ENCODE measurements around the gene ATRN.

ATRN gene

DNA sequence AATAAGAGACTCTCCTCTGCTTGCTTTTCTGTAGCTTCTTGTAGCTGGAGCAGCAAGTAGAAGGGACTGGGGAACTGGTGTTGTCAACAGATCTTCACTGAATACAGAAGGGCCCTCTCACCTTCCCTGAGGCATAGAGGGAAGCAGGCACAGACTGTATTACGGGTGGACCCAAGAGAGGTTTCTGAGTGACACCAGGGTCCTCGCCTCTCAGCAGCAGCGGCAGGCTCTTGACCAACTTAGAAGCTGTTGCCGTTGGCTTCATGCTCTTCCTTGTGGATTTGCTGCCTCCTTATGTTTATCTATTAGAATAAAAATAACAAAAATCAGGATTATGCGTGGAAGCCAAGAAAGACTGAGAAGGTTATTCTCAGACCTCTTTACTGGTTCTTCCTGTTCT is 160.7 kb downstream of the ATRN start:
- DNase-seq, result no peak

DNA sequence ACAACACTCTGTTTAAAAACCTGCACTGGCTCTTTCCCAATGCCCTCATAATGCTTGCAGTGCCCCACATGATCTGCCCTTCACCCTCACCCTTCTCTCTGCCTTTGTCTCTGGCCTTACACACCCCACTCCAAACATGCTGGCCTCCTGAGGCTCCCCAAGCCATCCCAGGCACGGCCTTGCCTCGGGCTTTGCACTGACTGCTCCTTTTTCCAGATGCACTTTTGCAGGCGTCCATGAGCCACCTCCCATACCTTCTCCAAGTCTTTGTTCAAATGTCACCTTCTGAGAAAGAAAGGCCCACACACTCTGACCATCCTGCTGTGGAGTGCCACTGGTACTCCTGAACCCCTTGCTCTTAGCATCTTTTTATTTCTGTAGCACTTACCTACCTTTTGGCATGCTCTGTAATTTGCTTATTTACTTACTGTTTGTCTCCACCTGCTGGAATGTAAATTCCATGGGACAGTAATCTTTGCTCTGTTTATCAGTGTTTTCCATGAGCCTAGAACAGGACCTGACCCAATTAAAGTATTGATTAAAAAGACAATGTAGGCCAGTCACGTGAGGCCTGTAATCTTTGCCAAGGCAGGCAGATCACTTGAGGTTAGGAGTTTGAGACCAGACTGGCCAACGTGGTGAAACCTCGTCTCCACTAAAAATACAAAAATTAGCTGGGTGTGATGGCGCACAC is 161.6 kb downstream of the ATRN start:
- no peak for DNase-seq

DNA sequence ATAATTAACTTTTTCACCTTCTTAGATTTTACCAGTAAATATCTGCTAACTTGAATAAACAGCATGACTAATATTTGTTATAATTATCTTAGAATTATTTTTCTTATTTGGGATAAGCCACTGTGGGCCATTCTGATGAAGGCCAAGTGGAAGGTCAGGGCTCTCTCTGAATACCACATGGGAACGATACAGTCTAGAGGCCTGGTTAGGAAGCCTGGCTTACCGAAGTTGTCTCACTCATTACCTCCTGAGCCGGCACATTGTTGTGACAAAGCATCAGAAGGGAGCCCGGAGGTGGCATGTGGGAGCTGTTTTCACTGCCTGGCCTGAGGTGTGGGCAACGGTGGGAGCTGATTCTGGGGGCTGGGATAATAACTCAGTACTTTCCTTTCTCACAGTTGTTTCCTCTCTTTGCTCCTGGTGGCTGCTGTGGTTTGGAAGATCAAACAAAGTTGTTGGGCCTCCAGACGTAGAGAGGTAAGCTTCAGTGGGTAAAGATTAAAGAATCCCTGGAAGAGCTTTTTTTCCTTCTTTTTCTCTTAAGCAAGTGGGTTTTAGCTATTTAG is 163.2 kb downstream of the ATRN start:
- DNase-seq, result no peak

DNA sequence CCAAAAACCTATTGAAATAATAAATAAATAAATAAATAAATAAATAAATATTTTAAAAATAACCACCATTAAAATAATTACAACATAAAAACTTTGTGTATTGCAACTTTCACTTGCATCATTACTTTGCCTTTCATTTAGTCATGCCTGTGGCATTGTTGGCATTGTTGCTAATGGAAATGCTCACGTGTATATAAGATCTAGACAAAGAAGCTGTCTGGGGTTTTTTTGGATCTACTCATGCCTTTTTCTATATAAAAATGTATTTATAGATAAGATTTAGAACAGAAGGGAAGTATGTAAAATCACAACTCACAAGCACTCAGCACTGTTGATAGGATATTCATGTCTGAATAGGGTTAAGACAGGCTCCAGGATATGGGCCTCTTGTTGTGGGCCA is 164.5 kb downstream of the ATRN start:
- DNase-seq, result no peak

DNA sequence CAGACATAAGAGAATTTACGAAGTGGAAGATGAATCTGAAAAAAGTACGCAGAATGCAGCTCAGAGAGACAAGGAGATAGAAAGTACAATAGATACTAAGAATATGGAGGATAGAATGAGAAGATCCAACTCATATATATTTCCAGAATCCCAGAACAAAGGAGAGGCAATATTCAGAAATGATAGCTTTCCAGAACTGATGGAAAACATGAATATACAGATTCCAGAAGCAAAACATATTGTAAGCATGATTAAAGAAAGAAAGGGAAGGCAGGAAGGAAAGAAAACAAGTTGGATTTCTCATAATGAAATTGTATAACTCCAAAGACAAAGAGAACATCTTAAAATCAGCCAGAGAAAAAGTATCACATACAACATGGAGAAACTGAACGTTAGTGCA is 169.4 kb downstream of the ATRN start:
- DNase-seq, result no peak

DNA sequence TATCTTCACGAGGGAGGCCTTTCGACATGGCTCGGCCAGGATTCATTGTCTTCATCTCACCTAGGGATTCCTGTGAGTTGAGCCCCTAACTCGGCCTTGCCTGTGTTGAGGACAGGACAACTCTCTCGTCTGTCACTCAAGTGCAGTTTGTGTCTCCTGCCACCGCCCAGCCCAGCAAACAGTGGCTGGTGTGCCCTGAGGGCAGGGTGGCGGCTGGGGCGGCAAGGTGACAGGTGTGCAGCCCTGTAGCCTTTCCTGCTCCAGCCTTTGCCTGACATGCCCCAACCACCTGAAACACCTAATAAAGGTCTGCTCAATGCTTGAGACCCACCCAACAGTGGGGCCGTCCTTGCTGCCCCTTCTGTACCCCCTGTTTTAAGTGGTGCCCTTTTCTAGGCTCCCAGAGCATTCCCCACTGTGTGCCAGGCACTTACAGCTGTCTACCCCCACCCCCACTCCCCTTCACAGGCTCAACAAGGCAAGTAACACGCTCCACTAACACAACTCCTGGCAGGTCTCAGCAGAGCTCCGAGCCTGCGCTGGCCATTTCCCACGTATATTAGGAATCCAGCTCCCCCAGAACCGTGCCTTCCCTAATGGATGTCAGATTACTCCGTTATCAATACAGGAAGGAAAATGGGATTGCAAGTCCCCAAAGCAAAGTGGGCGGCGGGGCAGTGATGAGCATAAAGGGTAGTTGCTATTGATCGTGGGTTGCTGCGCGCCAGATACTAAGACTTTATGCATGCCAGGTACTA is 174.7 kb downstream of the ATRN start:
- DNase-seq, result no peak

DNA sequence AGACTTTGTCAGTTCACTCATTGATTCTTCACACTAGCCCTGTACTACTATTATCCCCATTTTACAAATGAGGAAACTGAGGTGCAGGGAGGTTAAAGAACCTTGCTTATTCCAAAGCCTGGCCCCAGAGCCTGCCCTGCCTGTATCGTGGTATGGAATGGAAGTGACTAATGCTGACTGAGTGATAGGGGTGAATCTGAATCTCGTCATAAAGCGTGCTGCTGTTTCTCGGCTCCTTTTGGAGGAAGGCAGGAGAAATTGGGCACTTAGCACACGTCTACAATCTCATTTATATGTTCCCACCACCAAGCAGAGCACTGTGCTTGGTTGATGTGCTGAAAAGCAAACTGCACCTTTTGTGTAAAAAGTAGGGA is 175.2 kb downstream of the ATRN start:
- DNase-seq, result no peak

DNA sequence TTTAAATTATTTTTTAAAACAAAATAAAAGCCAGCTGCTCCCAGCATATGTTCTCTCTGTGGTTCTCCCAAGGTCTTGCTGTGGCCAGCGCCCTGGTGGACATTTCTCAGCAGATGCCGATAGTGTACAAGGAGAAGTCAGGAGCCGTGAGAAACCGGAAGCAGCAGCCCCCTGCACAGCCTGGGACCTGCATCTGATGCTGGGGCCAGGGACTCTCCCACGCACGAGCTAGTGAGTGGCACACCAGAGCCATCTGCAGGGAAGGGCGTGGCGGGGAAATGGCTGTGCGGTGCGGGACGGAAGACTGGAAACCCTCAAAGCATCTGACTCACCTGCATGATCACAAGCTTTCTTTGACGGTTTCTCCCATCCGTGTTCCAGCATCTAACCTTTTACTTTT is 175.8 kb downstream of the ATRN start:
- DNase-seq, result no peak

DNA sequence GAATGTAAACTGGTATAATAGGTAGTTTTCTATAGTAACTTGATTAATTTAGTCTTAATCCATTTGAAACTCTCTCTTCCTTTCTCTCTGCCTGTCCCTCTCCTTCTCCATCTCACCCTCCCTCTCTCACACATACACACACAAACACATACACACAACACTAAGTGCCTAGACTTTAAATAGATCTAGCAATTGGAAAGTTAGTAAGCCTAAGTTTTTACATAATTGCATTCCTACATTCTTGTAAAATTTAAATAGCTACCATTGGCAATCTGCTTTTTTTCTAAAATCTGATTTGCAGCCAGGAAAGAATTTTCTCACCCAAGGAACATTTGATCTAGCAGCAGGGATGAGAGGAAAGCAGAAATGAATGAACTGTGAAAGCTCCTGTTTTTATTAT is 176.7 kb downstream of the ATRN start:
- DNase-seq, result no peak

DNA sequence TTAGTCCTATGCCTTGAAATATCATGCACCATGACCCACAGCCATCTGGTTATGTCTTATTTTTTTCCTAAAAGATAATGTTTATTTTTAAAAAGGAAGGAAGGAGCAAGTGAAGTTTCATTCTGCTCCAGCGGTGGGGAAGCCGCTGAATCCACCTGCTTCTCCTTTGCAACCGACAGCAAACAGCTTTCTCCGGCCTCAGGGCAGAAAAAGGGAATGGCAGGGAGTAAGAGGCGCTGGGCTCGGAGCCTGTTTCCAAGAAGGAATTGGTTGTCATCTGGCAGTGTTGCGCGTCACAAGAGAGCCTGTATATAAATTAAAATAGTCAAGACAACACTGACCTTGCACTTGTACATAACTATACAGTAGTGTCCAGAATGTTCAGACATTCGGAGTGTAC is 178.1 kb downstream of the ATRN start:
- no peak for DNase-seq

DNA sequence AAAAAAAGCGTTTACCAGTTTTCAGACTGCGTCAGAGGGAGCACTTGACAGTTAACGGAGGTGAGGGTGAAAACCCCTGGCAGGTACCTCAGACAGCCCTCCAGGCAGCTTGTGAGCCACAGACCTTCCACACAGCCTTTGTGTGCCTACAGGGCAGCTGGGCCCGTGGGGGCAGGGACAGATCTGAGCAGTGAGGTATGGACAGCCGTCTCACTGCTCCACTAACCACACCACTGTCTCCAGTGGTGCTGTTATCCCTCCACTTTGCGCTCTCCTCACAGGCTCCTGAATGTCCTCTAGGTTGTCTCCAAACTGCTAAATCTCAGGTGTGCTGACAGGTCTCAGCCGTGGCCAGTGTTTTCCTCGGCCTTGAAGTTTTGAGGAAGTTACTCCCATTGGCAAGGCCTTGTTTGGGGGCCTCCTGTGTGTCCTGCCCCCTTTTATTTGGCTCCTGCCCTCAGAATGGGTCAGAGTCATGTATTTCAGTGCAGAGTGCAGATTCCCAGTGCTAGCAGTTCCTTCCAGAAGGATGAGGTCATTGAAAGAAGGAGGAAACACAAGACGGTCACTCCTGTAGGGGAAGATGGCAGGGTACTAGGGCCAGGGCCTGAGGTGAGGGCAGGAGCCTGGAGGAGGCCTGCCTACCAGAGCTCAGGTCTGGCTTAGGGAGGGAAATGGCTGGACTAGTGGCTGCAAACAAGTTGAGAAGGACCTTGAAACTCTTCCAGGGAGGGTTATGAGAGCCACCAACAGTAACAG is 180.6 kb downstream of the ATRN start:
- DNase-seq, result no peak

DNA sequence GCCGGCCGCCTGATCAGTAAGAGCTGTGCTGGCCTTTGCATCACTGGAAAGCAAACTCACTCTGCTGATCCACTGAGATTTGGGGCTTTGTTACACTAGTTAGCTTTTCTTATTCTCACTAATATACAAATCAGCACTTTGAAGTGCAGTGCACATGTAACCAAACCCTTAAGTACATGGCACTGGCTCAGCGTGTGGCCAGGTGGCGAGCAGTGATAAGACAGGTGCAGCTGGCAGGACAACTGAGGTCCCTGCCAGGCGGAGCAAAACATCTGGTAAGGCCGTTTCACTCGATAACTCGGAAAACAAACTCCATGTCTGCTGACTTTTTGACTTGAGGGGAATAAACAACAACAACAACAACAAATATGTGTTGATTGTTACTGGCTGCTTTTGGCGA is 181.4 kb downstream of the ATRN start:
- no peak for DNase-seq

DNA sequence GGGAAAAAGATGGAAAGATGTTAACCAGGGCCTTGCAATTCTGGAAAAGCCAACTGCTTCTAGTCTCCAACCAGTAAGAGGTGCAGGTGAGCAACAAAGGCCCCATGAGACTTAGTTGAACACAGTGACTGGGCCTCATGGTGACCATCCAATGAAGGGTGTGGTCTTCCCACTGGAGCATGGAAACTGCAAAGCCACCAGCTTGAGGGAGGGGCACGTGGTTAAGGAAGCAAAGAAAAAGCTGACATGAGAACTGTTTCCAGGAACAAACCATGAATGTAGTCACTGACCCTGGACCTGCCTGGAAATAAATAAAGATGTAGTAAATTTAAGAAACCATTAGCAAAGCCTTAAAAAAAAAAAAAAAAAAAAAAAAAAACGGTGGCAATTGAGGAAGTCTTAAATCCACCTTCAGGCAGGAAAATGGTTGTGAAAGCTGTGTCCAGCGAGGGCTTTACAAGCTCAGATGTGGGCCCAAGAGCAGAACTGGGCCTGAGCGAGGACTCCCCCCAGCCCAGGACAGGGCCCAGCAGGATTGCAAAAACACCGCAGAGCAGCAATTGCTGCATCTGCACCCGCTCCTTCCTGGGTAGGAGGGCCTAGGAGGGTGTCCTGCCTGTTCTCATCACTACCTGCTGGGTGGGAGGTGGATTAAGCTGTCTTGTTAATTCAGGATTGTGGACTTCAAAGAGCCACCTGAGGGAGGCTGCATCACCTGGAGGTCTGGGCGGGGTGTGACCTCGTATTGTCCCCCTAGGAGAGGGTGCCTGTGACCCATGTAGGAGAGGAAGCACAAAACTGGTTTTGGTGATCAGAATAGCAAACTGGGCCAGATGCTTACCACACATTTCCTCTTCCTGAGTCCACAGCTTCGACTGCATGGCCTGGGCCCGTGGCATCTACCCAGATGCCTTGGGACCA is 182.1 kb downstream of the ATRN start:
- no peak for DNase-seq

DNA sequence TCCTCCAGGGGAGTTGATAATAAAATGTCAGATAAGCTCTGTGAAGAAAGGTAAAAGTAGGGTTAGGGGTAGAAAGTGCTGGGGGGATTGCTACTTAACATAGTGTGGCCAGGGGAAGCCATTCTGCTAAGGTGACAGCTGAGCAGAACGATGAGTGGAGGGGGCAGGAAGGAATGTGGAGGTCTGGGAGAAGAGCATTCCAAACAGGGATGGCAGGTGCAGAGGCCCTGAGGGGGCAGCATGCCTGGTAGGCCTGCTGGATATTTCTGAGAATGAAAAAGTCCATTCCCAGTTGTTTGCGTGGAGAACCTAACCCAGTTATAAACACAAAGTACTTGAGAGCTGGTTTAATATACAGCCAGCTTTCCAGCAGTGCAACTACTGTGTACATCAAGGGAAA is 183.1 kb downstream of the ATRN start:
- DNase-seq, result no peak

DNA sequence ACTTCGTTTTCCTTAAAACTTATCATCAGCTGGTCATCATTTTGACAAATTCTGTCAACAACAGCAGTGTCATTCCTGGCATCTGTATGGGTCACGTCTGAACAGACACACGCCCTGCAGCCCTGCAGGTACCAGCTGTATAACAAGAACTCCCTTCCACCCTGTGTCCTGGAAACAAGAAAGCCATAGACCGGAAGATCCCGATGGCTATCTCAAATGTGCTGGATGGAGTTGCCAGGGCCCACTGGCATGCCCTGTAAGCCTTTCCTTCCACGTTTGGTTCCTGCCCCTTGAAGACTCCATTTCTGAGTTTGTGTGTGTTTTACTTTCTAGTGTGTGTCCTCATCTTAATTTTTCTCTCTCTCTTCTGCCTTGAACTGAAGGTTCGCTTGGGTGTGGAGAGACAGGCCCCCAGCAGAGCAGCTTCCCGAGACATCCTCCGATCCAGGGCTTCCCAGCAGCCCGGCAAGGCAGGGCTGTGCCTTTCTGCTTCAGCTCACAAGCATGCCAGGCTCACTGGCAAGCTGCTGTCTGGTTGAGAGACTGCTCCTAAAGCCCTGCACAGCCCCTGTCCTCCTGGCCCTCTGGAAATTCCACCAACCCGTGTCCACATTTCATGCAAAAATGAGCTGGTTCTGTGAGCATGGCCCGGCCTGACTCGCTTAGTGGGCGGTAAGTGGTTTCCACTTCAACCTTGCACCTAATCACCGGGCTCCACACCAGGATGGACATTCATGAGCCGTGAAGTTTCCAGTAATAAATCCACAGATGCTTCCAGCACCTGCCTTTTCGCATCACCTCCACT is 183.7 kb downstream of the ATRN start:
- no peak for DNase-seq

DNA sequence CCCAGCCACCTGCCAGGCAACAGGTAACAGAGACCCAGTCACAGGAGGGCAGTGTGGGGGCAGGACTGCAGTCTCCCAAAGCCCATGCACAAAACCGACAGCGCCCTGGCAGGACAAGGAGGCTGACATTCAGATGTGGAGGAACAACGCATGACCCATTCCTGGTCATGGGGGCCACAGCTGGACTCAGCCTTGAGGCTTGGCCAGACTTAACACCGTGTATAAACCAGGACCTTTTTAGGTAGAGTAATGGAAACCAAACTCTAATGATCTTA is 184.2 kb downstream of the ATRN start:
- no peak for DNase-seq

DNA sequence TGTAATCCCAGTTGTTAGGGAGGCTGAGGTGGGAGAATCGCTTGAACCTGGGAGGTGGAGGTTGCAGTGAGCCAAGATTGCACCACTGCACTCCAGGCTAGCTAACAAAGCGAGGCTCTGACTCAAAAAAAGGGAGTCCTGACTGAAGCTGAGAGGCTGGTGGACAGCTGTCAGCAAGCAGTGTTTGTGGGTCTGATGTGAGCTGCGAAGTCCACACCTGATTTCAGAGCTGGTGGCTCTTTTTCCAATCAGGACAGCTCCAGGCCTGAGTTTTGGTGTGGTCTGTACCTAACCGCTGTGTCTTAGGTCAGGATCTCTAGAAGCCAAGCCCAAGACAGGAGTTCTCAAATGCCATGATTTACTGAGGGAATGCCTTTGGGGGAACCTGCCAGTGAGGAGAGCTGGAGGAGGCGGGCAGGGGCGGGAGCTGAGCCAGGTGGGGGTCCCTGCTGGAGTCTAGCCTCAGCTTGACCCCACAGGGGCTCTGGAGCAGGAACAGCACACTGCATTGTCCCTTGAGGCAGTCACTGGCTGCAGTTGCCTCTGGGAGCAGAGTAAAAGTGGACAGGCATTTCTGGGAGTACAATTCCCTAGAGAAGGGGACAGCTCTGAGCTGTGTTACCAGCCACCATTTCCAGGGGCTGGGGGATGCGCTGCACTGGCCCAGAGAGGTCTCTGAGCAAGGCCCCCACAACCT is 187.3 kb downstream of the ATRN start:
- DNase-seq, result no peak

DNA sequence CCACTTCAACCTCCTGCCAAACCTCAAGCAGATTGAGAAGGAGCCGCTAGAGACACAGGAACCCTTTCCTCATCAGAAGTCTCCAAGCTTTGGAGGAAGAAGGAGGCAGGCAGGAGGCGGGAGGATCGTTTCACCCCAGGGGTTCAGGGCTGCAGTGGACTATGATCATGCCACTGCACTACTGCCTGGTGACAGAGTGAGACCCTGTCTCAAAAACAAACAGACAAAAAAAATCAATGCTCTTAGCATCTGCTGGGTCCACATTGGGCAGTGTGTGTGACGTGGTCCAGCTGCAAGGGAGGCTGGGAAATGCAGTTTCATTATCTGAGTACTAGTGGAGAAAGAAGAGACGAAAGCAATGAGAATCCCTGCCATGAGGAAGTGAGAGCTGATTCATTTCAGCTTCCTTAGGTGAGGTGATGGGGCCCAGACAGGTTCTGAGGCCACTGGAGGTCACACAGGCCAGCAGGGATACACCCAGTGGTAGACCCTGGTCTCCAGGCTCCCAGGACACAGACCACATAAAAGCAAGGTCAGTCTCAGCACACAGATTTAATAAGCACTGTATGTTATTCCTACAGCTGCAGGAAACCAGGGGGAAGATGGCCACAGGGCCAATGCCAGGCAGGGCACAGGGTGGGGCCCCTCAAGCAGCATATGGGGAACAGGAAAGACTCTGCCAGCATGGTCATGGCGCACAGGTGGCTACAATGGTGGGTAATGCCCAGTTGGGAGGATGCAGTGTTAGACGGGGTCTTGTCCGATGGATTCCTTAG is 188.1 kb downstream of the ATRN start:
- DNase-seq, result no peak

DNA sequence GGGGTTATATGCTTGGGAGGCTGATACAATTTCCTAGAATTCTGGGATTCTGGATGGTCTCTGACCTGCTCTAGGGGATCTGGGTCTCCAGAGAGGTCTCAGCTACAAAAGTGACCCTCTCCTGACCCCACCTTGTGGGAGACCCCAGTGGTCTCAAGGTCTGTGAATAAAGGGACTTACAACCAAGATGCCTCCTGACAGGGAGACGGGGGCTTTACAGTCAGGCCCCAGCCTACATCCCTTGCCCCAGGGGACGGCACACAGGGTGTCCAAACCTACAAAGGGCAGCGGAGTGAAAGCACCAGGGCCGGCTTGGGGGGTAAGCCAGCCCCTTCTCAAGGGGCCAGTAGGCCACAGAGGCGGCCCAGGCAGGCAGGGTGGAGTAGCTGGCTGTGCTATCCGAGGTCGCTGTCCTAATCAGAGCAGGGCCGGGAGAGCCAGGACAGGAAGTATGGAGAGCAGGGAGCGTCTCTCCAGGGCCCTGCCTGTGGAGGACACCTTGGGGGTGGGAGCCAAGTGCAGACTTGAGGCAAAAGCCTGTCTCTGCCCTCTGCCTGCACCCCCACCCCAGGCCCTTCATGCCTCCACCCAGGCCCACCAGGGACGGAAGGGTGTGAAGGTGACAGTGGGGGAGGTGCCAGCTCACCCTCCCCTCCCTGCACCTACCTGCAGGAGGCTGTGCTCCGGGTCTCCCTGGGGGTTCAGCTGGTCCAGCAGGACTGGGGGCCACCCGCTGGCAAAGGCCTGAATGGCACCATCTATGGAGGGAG is 188.9 kb downstream of the ATRN start:
- DNase-seq, result no peak

Data from CD4-positive, alpha-beta T cell treated with Interleukin-17A for 4 hours (primary cell).